ENCODE data around the gene PGRMC1.
"Not testable (repeated sequence)": the region's sequence is repeated elsewhere in the genome, so short reads cannot be mapped to it uniquely, and the experiment has no call there.

Gene PGRMC1

DNA sequence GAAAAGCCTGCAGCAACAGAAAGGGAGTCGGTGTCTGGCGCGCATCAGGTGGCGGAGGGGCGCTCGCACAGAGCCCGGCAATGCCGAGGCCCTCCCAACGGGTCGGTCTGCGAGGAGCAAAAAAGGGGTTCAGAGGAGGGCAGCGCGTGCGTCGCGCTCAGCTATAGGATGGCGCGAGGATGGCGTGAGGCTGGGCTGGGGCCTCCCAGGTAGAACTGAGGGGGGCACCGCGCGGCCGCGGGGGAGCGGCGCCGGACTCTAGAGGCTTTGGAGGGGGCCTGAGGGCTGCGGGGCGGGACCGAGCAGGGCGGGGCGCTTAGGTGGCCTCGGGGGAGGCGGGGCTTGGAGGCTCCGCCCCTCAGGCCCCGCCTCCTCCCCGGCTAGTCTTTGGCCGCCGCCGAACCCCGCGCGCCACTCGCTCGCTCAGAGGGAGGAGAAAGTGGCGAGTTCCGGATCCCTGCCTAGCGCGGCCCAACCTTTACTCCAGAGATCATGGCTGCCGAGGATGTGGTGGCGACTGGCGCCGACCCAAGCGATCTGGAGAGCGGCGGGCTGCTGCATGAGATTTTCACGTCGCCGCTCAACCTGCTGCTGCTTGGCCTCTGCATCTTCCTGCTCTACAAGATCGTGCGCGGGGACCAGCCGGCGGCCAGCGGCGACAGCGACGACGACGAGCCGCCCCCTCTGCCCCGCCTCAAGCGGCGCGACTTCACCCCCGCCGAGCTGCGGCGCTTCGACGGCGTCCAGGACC, at the start of gene PGRMC1:
PGRMC1 (plus strand) TSS at position 414 of the 751 bp plus-strand sequence; CDS start at position 493, 79 bp downstream.
- DNase-seq (ENCODE audit: low read depth) = peak; percentile 67

DNA sequence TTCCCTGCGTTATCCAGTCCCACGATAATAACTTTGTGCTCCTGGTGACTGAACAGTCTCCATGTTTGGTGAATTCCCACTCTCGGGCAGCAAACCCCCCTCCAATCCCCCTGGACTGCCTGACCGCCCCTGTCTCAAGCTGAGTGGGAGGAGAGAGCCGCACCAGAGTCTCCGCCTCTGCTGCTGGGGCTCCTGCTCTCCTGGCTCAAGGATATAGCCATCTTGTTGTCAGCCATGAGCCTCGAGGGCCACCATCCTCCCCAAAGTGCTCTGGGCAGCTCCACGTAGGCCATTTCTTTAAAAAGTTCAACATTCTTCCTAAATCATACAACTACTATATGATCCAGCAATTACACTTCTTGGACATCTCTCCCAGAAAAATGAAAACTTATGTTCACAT, 49.3 kb upstream of the PGRMC1 start:
- no peak for DNase-seq (ENCODE audit: low read depth)

DNA sequence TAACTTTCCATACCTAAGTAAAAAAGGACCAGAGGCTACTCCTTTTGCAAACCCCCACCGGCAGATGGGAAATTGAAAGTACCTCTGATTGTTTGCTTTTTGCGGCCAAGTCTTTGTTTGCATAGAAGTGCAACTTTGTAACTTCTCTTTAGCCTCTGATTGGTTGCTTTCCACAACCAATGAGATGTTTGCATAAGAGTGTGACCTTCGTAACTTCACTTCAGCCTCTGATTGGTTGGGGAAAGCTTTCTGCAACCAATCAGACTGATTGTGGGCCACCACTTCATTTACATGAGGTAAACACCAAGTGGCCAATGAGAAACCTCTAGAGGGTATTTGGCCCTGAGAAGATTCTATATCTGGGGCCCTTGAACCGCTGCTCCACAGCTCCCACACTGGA, 48.8 kb upstream of the PGRMC1 start:
- no peak for DNase-seq (ENCODE audit: low read depth)

DNA sequence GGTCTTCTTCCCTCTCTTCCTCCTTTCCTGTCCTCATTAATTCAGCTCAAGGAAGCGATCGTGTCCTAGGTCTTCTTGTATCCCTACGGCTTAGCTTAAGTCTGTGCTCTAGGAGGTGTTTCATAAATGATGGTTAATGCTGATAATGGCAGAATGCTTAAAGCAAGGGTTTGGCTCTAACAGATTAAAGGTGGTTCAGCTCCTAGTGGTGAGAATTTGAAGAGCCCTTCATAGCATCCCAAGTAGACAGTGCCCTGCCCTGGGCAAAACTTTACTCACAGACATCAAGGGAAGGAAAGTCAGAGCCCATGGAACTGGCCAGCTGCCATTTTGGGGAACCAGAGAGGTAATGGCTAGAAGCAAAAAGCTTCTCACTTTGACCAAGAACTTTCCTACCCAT, 47.0 kb upstream of the PGRMC1 start:
- no peak for DNase-seq (ENCODE audit: low read depth)

DNA sequence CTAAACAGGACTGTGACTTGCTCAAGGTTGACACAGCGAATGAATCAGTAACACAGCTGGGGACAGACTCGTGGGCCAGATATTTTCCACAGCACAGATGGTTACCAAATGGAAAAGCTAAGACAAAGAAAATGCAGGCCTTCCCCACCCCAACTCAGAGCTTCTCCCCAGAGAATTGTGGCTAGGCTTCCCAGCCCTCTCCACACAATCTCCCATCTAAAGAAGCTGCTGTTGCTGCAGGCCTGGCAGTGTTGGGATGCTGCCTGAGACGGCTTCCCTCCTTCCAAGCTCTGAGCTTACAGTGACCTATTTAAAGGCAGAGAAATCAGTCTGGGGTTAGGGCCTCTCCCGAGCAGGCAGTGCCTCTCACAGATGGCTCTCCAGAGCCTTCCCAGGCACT, 46.5 kb upstream of the PGRMC1 start:
- DNase-seq (ENCODE audit: low read depth) = no peak

GRCh38 chrX:119190091-119190681, 45.9 kb upstream of the PGRMC1 start:
- DNase-seq (ENCODE audit: low read depth) = no peak

DNA sequence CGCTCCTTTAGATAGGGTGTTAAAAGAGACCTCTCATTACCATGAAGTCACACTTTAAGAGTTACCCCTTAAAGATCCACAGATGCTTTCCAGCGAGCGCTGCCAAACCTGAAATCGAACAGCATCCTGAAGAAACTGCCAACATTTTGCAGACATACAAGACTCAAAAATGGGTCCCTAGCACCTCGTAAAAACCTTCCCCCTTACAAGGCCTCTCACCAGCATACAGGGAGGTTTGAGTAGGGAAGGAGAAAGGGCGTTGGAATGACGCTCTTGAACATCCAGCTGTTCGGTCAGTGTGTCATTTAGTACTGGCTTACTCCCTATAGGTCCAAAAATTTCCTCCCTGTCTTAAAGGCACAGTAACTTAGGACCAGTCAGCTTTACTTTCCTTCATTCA, 45.3 kb upstream of the PGRMC1 start:
- no peak for DNase-seq (ENCODE audit: low read depth)

- DNase-seq (ENCODE audit: low read depth) = no peak
These were observed 41.5 kb upstream of the PGRMC1 start for GRCh38 chrX:119194621-119195020.

DNA sequence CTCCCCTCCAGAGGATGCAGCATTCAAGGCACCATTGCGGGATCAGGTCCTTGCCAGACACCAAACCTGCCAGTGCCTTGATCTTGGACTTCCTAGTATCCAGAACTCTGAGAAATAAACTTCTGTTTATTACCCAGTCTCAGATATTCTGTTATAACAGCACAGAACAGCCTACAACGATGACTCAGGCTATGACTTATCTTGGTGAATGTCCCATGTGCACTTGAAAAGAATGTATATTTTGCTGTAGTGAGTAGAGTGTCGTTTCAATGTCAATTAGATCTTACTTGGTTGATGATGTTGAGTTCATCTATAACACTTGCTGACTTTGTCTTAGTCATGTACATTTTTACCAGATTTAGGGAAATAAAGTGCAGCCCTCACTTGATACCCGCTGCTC, 34.5 kb upstream of the PGRMC1 start:
- no peak for DNase-seq (ENCODE audit: low read depth)

DNA sequence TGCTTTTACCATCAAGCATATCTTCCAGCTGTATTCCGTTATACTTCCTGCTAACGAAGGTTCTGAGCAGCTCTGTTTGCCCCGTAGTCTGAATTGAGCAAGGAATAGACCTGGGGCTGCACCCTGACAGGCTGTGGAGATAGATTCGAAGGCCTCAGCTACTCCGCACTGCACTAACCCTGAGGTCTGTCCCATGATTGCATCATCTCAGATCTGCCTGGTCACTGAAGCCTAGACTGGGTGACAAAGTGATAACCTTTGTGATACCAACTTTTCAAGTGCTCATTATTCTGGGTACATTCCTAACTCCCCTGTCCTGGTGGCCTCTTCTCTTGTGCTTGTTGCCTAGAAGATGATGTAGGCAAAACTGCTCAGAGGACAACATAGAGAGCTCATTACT, 29.9 kb upstream of the PGRMC1 start:
- no peak for DNase-seq (ENCODE audit: low read depth)

- DNase-seq (ENCODE audit: low read depth) = not testable (repeated sequence)
These were observed 28.6 kb upstream of the PGRMC1 start for GRCh38 chrX:119207483-119207882.

GRCh38 chrX:119208401-119209057, 27.6 kb upstream of the PGRMC1 start:
- no peak for DNase-seq (ENCODE audit: low read depth)

DNA sequence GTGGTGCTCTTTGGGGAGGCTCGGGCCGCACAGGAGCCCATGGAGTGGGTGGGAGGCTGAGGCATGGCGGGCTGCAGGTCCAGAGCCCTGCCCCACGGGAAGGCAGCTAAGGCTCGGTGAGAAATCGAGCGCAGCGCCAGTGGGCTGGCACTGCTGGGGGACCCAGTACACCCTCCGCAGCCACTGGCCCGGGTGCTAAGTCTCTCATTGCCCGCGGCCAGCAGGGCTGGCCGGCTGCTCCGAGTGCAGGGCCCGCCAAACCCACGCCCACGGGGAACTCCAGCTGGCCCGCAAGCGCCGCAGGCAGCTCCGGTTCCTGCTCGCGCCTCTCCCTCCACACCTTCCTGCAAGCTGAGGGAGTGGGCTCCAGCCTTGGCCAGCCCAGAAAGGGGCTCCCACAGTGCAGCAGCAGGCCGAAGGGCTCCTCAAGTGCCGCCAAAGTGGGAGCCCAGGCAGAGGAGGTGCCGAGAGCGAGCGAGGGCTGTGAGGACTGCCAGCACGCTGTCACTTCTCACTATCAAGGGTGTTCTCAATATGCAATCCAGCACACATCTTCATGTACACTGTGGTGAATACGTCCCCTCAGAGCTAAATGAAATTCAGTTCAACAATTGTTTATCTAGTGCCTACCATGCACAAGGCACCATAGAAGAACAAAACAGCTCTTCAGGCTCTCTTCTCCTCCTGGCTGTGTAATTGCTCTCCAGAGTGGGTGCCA, 25.0 kb upstream of the PGRMC1 start:
- DNase-seq (ENCODE audit: low read depth) = not testable (repeated sequence)

DNA sequence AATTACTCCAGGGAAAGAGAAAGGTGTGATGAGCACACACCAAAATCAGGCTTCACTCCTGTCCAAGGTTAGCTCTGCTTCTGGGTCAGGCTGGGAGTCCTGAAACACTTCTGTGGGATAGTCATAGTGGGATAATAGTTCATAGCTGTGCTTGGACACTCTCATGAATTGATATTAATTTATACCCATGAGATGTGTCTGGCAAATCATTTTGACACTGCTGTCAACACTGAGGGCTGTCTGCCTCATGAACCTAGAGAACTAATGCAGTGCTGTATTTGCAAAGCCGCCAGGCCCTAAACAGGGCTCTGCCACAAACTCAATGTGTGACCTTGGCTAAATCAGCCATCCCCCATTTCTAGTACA, 24.5 kb upstream of the PGRMC1 start:
- no peak for DNase-seq (ENCODE audit: low read depth)

DNA sequence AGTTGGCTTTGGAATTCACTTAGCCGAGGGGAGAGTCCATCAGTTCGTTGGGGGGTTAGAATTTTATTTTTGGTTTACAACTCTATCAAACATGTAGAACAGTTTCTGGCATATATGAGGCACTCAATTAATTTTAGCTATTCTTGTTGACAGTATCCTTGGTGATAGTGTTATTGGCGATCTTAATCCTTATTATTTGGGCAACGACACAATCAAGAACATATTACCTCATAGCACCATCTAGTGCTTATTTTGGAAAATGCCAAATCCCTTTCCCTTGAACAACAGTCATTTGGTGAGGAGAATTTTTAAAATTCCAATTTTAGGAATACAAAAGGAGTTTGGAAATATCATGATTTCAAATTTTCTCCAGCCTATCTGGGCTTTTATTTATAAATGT, 17.9 kb upstream of the PGRMC1 start:
- DNase-seq (ENCODE audit: low read depth) = no peak

GRCh38 chrX:119222932-119223331, 13.2 kb upstream of the PGRMC1 start:
- DNase-seq (ENCODE audit: low read depth) = no peak

DNA sequence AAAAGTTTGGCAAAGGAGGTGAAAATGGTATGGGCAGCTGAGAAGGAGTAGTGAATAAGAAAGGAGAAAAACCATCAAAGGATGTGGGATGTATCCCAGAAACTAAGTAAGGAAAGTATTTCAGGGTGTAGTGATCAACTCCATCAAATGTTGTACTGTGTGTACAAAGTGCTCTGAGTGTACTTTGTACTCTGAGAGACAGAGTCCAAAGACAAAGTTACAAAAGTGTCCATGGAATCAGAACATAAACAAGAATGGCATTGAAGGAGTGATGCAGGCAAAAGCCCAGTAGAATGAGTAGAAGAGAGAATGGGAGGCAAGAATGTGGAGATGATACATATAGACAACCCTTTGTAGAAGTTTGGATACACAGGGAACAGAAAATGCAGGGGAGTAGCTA, 12.3 kb upstream of the PGRMC1 start:
- DNase-seq (ENCODE audit: low read depth) = no peak

DNA sequence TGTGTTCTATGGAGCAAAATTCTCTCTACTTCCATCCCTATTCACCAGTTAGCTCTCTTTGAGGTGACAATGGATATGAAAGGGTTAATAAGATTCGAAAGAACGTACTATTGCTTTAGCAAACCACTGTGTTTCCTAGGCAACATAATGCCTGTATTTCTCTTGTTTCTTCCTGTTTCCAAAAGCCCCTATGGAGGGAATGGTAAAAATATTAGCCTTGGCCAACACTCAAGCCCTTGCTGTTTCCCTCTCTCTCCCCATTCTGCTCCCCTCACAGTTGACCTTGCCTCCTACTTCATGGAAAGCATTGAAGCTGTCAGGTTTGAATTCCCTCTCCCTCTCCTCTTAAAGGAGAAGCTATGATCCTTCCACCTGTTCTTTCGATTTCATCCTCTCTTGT, 9.6 kb upstream of the PGRMC1 start:
- DNase-seq (ENCODE audit: low read depth) = no peak

DNA sequence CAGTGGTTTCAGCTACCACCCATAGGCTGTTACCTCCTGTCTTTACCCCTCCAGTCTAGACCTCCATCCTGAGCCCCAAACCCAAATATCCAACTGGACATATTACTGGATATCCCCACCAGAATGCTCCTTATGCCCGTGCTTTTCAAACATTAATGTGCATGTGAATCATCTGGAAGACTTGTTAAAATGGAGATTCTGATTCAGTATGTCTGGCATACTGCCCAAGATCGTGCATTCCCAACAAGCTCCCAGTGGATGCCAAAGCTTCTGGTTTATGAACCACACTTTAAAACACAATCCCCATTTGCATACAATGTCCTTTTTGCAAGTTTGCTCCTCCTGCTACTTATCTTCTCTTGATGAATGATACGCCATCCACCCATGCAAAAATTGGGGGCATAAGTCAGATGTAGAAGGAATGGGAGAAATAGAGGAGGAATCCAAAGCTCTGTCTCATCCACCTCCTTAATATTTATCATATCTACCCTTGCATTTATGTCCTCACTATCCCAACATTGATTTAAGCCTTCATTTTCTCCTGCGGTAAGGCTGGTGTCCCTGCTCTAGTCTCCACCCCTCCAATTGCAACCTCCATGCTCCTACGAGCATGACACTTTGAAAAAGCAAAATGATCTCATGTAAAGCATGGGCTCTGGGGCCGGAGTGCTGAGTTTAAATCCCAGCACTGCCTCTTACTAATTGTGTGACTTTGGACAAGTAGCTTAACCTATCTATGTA, 7.4 kb upstream of the PGRMC1 start:
- no peak for DNase-seq (ENCODE audit: low read depth)

DNA sequence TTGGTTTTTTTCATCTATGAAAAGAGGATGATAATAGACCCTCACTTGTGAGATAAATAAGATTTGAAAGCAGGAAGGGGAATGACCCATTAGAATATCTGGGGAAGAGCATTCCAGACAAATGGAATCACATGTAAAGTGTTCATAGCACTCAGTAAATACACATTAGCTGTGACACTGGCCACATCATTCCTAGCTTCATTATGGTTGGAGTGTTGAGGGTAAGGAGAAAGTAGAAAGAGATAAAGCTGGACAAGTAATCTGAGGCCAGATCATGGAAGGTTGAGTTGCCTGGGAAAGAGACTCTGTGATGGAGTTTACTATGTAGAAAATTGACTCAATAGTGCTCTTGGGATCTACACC, 6.9 kb upstream of the PGRMC1 start:
- DNase-seq (ENCODE audit: low read depth) = no peak

GRCh38 chrX:119230850-119231249, 5.2 kb upstream of the PGRMC1 start:
- no peak for DNase-seq (ENCODE audit: low read depth)

DNA sequence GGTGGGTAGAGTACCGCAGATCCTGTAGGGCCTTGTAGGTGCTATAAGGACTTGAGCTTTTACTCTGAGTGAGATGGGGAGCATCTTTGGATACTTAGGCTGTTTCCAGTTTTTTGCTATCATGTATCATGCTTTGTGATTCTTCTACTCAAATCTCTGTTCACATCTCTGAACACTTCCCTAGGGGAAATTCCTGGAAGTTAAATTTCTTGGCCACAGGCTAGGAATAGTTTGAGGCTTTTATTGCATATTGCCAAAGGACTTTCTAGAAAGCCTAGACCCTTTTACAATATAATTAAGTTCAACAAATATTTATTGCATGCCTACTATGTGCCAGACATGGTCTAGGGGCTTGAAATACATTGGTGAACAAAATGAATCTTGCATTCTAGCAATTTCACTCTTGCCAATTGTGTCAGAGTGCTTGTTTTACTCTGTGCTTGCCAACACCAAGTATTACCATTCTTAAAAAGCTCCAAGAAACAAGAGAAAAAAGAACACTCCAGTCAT, 4.1 kb upstream of the PGRMC1 start:
- DNase-seq (ENCODE audit: low read depth) = no peak
